Esophagus (tissue), 2 donors: ENCODE data around the gene USP49. TPM values are rescaled to one million over a fixed set of nuclear protein-coding genes. Genes with fewer than 3 reads are reported as not detected.

ENCODE experiments used
- H3K27ac ChIP-seq, 2 donors: one replicate each; pipeline ENCODE4 v1.5.1; 2013; ENCODE audit warnings: low read depth in 2 of 2, mild to moderate bottlenecking in 2 of 2, inconsistent platforms in 1 of 2, low read length in 1 of 2, moderate library complexity in 1 of 2
- H3K27me3 ChIP-seq, 2 donors: one replicate each; pipeline ENCODE4 v1.6.1; 2013; ENCODE audit warnings: low read length in 2 of 2, control low read depth in 1 of 2, mild to moderate bottlenecking in 1 of 2; ENCODE audit not compliant: insufficient read depth in 2 of 2, control insufficient read depth in 1 of 2
- H3K36me3 ChIP-seq, 2 donors: one replicate each; pipeline ENCODE4 v1.6.1; 2013; ENCODE audit warnings: low read length in 1 of 2; ENCODE audit not compliant: control insufficient read depth in 2 of 2, insufficient read depth in 2 of 2
- H3K4me1 ChIP-seq, 2 donors: one replicate each; pipeline ENCODE4 v1.6.1; 2013; ENCODE audit warnings: low read length in 1 of 2; ENCODE audit not compliant: control insufficient read depth in 2 of 2, insufficient read depth in 2 of 2
- H3K4me3 ChIP-seq, 2 donors: one replicate each; pipeline ENCODE4 v1.5.1; 2013; ENCODE audit warnings: low read length in 2 of 2, mild to moderate bottlenecking in 2 of 2, low read depth in 1 of 2, moderate library complexity in 1 of 2
- H3K9me3 ChIP-seq, 2 donors: one replicate each; pipeline ENCODE4 v1.6.1; 2013; ENCODE audit warnings: mild to moderate bottlenecking in 2 of 2, low read depth in 1 of 2, low read length in 1 of 2, moderate library complexity in 1 of 2; ENCODE audit not compliant: control insufficient read depth in 2 of 2, insufficient read depth in 1 of 2
- WGBS, 2 donors: extraction: QIAGEN DNeasy Blood & Tissue Kit; methylation state at CpG; one replicate each; pipeline ENCODE4 v1.1.7; 2013; 5-methylcytosine and 5-hydroxymethylcytosine counted together
- polyA plus RNA-seq, 2 donors: library from polyadenylated mRNA; stranded (reverse); fragments of 200-250 nt; gene quantifications; one replicate each; pipeline ENCODE4 v1.2.3, GENCODE V29; 2013
- donor health status: healthy with polysubstance abuse.
- donor health status: Bipolar disorder and iron deficiency.

Gene USP49
- polyA plus RNA-seq, 2 donors, result 0.69 to 1.0 TPM

GRCh38 chr6:41938590-41939175 is 43.5 kb upstream of the USP49 start:
- H3K36me3 ChIP-seq, result peaks cover 8 to 9% of the 10 kb centered on the region in 2 donors
- WGBS, 2 donors, result 77% methylated on average over 5 of the region's 5 CpGs
- H3K27ac ChIP-seq, result peak overlapping the region in 1 of 2 donors; percentile 12
- no peaks in the 10 kb centered on the region for H3K9me3 ChIP-seq
- no peak overlapping the region for H3K4me3 ChIP-seq
- no peaks in the 10 kb centered on the region for H3K27me3 ChIP-seq
- peaks cover 5 to 19% of the 10 kb centered on the region in 2 donors for H3K4me1 ChIP-seq

GRCh38 chr6:41937861-41938574 is 42.8 kb upstream of the USP49 start:
- Histone ChIP-seq H3K9me3 (no peaks in the 10 kb centered on the region), H3K36me3 (peaks cover 8 to 10% of the 10 kb centered on the region in 2 donors), H3K27ac (peak overlapping the region; percentile 37 to 40), H3K4me1 (peaks cover 5 to 19% of the 10 kb centered on the region in 2 donors), H3K4me3 (no peak overlapping the region), H3K27me3 (no peaks in the 10 kb centered on the region)
- whole genome bisulfite sequencing, 2 donors, result 54 to 64% methylated on average over 4 of the region's 4 CpGs

GRCh38 chr6:41937472-41937860 is 42.3 kb upstream of the USP49 start:
- Histone ChIP-seq H3K36me3 (peaks cover 14 to 16% of the 10 kb centered on the region in 2 donors), H3K4me3 (no peak overlapping the region), H3K27me3 (no peaks in the 10 kb centered on the region), H3K9me3 (no peaks in the 10 kb centered on the region), H3K4me1 (peaks cover 5 to 19% of the 10 kb centered on the region in 2 donors), H3K27ac (peak overlapping the region; percentile 37 to 40)
- WGBS, 2 donors, result 61 to 74% methylated on average over 2 of the region's 2 CpGs

- 47 to 49% methylated on average over 10 of the region's 10 CpGs for WGBS, 2 donors
- peaks cover 5 to 19% of the 10 kb centered on the region in 2 donors for H3K4me1 ChIP-seq
- H3K27me3 ChIP-seq, result no peaks in the 10 kb centered on the region
- no peak overlapping the region for H3K4me3 ChIP-seq
- no peaks in the 10 kb centered on the region for H3K9me3 ChIP-seq
- H3K27ac ChIP-seq, result no peak overlapping the region
- H3K36me3 ChIP-seq, result peaks cover 19 to 24% of the 10 kb centered on the region in 2 donors
Observed at GRCh38 chr6:41936073-41936837, 41.1 kb upstream of the USP49 start.

- H3K27ac ChIP-seq, result no peak overlapping the region
- H3K9me3 ChIP-seq, result no peaks in the 10 kb centered on the region
- H3K27me3 ChIP-seq, result no peaks in the 10 kb centered on the region
- H3K36me3 ChIP-seq, result peaks cover 19 to 28% of the 10 kb centered on the region in 2 donors
- no peak overlapping the region for H3K4me3 ChIP-seq
- 74 to 79% methylated on average over 8 of the region's 8 CpGs for WGBS, 2 donors
- H3K4me1 ChIP-seq, result peaks cover 5 to 19% of the 10 kb centered on the region in 2 donors
Observed at GRCh38 chr6:41935685-41936072, 40.5 kb upstream of the USP49 start.

GRCh38 chr6:41935193-41935574 is 40.0 kb upstream of the USP49 start:
- Histone ChIP-seq H3K36me3 (peaks cover 22 to 30% of the 10 kb centered on the region in 2 donors), H3K4me1 (peaks cover 4 to 14% of the 10 kb centered on the region in 2 donors)

GRCh38 chr6:41934278-41935192 is 39.4 kb upstream of the USP49 start:
- H3K9me3 ChIP-seq, result no peaks in the 10 kb centered on the region
- peaks cover 3 to 7% of the 10 kb centered on the region in 2 donors for H3K4me1 ChIP-seq
- 76 to 77% methylated on average over 7 of the region's 7 CpGs for WGBS, 2 donors
- peaks cover 26 to 34% of the 10 kb centered on the region in 2 donors for H3K36me3 ChIP-seq
- H3K27me3 ChIP-seq, result no peaks in the 10 kb centered on the region
- no peak overlapping the region for H3K4me3 ChIP-seq
- no peak overlapping the region for H3K27ac ChIP-seq

More at GRCh38 chr6:41935193-41935574, 40.0 kb upstream of the USP49 start:
- H3K4me3 ChIP-seq, result no peak overlapping the region
- H3K9me3 ChIP-seq, result no peaks in the 10 kb centered on the region
- H3K27ac ChIP-seq, result no peak overlapping the region
- no peaks in the 10 kb centered on the region for H3K27me3 ChIP-seq
- WGBS, 2 donors, result 46 to 80% methylated on average over 1 of the region's 1 CpG

GRCh38 chr6:41932378-41932777 is 37.2 kb upstream of the USP49 start:
- peaks cover 32 to 38% of the 10 kb centered on the region in 2 donors for H3K36me3 ChIP-seq
- H3K27me3 ChIP-seq, result no peaks in the 10 kb centered on the region
- no peak overlapping the region for H3K27ac ChIP-seq
- WGBS, 2 donors, result 89 to 91% methylated on average over 15 of the region's 15 CpGs
- no peaks in the 10 kb centered on the region for H3K4me1 ChIP-seq
- H3K4me3 ChIP-seq, result no peak overlapping the region
- H3K9me3 ChIP-seq, result no peaks in the 10 kb centered on the region

- no peak overlapping the region for H3K4me3 ChIP-seq
- WGBS, 2 donors, result 57 to 61% methylated on average over 2 of the region's 2 CpGs
- H3K36me3 ChIP-seq, result peaks cover 32 to 40% of the 10 kb centered on the region in 2 donors
Observed at GRCh38 chr6:41931792-41932191, 36.6 kb upstream of the USP49 start.

More at GRCh38 chr6:41931792-41932191, 36.6 kb upstream of the USP49 start:
- Histone ChIP-seq H3K27me3 (no peaks in the 10 kb centered on the region), H3K9me3 (no peaks in the 10 kb centered on the region), H3K4me1 (no peaks in the 10 kb centered on the region), H3K27ac (no peak overlapping the region)
